Spinal cord (tissue), 10 donors: ENCODE data around the gene TSPYL1. TPM values are rescaled to one million over a fixed set of nuclear protein-coding genes. Genes with fewer than 3 reads are reported as not detected.
"Not testable (repeated sequence)": the region's sequence is repeated elsewhere in the genome, so short reads cannot be mapped to it uniquely, and the experiment has no call there.

Experiments
- DNase-seq, 6 donors: peaks; one replicate each; pipeline versions ENCODE4 v3.0.0 to v3.0.0-alpha.2; 2013 to 2015; ENCODE audit warnings: low spot score in 6 of 6, low read depth in 4 of 6
- H3K27ac ChIP-seq: one replicate; pipeline ENCODE4 v1.5.1; 2013; ENCODE audit warnings: low read depth, low read length, control low read depth
- H3K27me3 ChIP-seq: one replicate; pipeline ENCODE4 v1.6.1; 2013; ENCODE audit warnings: low read length; ENCODE audit not compliant: control insufficient read depth, insufficient read depth
- H3K36me3 ChIP-seq: one replicate; pipeline ENCODE4 v1.6.1; 2013; ENCODE audit warnings: low read length; ENCODE audit not compliant: control insufficient read depth, insufficient read depth
- H3K4me1 ChIP-seq: one replicate; pipeline ENCODE4 v1.6.1; 2013; ENCODE audit warnings: low read length; ENCODE audit not compliant: control insufficient read depth, insufficient read depth
- H3K4me3 ChIP-seq: one replicate; pipeline ENCODE4 v1.5.1; 2013; ENCODE audit warnings: low read depth, low read length, control low read depth
- H3K9me3 ChIP-seq: one replicate; pipeline ENCODE4 v1.6.1; 2013; ENCODE audit warnings: low read length; ENCODE audit not compliant: control insufficient read depth, insufficient read depth
- WGBS: methylation state at CpG from one replicate; pipeline ENCODE4 v1.1.5; 2013; ENCODE audit warnings: missing lambda C conversion rate; ENCODE audit not compliant: insufficient coverage; 5-methylcytosine and 5-hydroxymethylcytosine counted together
- long read RNA-seq, 4 donors: transcript quantifications; one replicate each; lab custom pipeline, GENCODE V29; 2026
- polyA plus RNA-seq, 2 donors: library from polyadenylated mRNA; unstranded; fragments of 120-200 nt; gene quantifications; one replicate each; pipeline ENCODE4 v1.2.1, GENCODE V29; 2013; ENCODE audit not compliant: insufficient read length in 2 of 2
- total RNA-seq, 2 donors: library from RNA; depleted of rRNA in 1 of 2; stranded (reverse); fragments of 120-200 nt in 1 of 2; fragments of >200 nt in 1 of 2; gene quantifications; one replicate each; pipeline versions ENCODE4 v1.2.3 to v1.2.4, GENCODE V29; 2013 to 2014
- donor health status: healthy.

The TSPYL1 gene
- 100 to 1,000 TPM in 1 of 2 donors, 10 to 100 TPM in 1; 80.5 to 122 TPM for total RNA-seq
- polyA plus RNA-seq = 100 to 1,000 TPM; 124 to 131 TPM
- long read RNA-seq, donor 1, transcript TSPYL1-201 (1 exons, 3,326 nt) = major isoform, 166 of 166 reads
- long read RNA-seq, donor 1, partial matches to known transcripts = 0 of 166 reads
- long read RNA-seq, donor 1, other reads (novel, unspliced or antisense) = 0 of 166 reads
- long read RNA-seq, donor 2, transcript TSPYL1-201 (1 exons, 3,326 nt) = major isoform, 26 of 26 reads
- long read RNA-seq, donor 2, partial matches to known transcripts = 0 of 26 reads
- long read RNA-seq, donor 2, other reads (novel, unspliced or antisense) = 0 of 26 reads
- long read RNA-seq, donor 3, transcript TSPYL1-201 (1 exons, 3,326 nt) = major isoform, 41 of 41 reads
- long read RNA-seq, donor 3, partial matches to known transcripts = 0 of 41 reads
- long read RNA-seq, donor 3, other reads (novel, unspliced or antisense) = 0 of 41 reads
- long read RNA-seq, donor 4, transcript TSPYL1-201 (1 exons, 3,326 nt) = major isoform, 97 of 97 reads
- long read RNA-seq, donor 4, partial matches to known transcripts = 0 of 97 reads
- long read RNA-seq, donor 4, other reads (novel, unspliced or antisense) = 0 of 97 reads

GRCh38 chr6:116279232-116280160, at the start of gene TSPYL1:
TSPYL1 (minus strand) TSS chr6:116279930; CDS start chr6:116279830, 100 bp downstream.
- H3K27me3 ChIP-seq = no peaks in the 10 kb centered on the region
- no peaks in the 10 kb centered on the region for H3K9me3 ChIP-seq
- H3K4me1 ChIP-seq = peaks cover 23% of the 10 kb centered on the region
- peaks cover 10% of the 10 kb centered on the region for H3K36me3 ChIP-seq
- peak within 1 kb of the TSS; percentile 99 for H3K27ac ChIP-seq
- H3K4me3 ChIP-seq = peak within 1 kb of the TSS; percentile 99
- under 1% methylated on average over 68 of the region's 71 CpGs for WGBS
- DNase-seq = peak; percentile 90 to 99 (median 98)

- Histone ChIP-seq H3K27ac (peak overlapping the region; percentile 76), H3K4me1 (peaks cover 2% of the 10 kb centered on the region), H3K27me3 (no peaks in the 10 kb centered on the region), H3K9me3 (peaks cover 1% of the 10 kb centered on the region), H3K4me3 (no peak overlapping the region), H3K36me3 (no peaks in the 10 kb centered on the region)
- DNase-seq = no peak
Observed at GRCh38 chr6:116329156-116329555, 49.4 kb upstream of the TSPYL1 start.

- no peaks in the 10 kb centered on the region for H3K27me3 ChIP-seq
- H3K4me3 ChIP-seq = no peak overlapping the region
- H3K9me3 ChIP-seq = peaks cover 1% of the 10 kb centered on the region
- no peak for DNase-seq
- H3K4me1 ChIP-seq = peaks cover 2% of the 10 kb centered on the region
- peak overlapping the region; percentile 76 for H3K27ac ChIP-seq
- WGBS = no CpG with 5 or more reads among the region's 1 CpG
- no peaks in the 10 kb centered on the region for H3K36me3 ChIP-seq
Observed at GRCh38 chr6:116328528-116328903, 48.8 kb upstream of the TSPYL1 start.

- WGBS = 40% methylated on average over 1 of the region's 6 CpGs
- H3K27me3 ChIP-seq = no peaks in the 10 kb centered on the region
- H3K36me3 ChIP-seq = no peaks in the 10 kb centered on the region
- H3K9me3 ChIP-seq = no peaks in the 10 kb centered on the region
- H3K27ac ChIP-seq = peak overlapping the region; percentile 76
- peak in 1 of 6 donors; percentile 67 for DNase-seq
- no peak overlapping the region for H3K4me3 ChIP-seq
- H3K4me1 ChIP-seq = peaks cover 2% of the 10 kb centered on the region
Observed at GRCh38 chr6:116327803-116328527, 48.2 kb upstream of the TSPYL1 start.

- Histone ChIP-seq H3K4me1 (peaks cover 2% of the 10 kb centered on the region), H3K27ac (peak overlapping the region; percentile 76), H3K9me3 (no peaks in the 10 kb centered on the region), H3K27me3 (no peaks in the 10 kb centered on the region), H3K36me3 (no peaks in the 10 kb centered on the region), H3K4me3 (no peak overlapping the region)
- peak in 2 of 6 donors; percentile 16 to 23 for DNase-seq
- no CpG with 5 or more reads among the region's 4 CpGs for WGBS
Observed at GRCh38 chr6:116326996-116327395, 47.3 kb upstream of the TSPYL1 start.

- WGBS = 27% methylated on average over 3 of the region's 7 CpGs
- H3K4me3 ChIP-seq = no peak overlapping the region
- H3K9me3 ChIP-seq = no peaks in the 10 kb centered on the region
- H3K27me3 ChIP-seq = no peaks in the 10 kb centered on the region
- peak overlapping the region; percentile 76 for H3K27ac ChIP-seq
- no peaks in the 10 kb centered on the region for H3K36me3 ChIP-seq
- DNase-seq = no peak
- peaks cover 2% of the 10 kb centered on the region for H3K4me1 ChIP-seq
Observed at GRCh38 chr6:116326181-116326671, 46.5 kb upstream of the TSPYL1 start.

GRCh38 chr6:116325634-116326132, 46.0 kb upstream of the TSPYL1 start:
- not testable (repeated sequence) for H3K4me3 ChIP-seq, H3K9me3 ChIP-seq, H3K36me3 ChIP-seq, DNase-seq, H3K4me1 ChIP-seq, H3K27me3 ChIP-seq, H3K27ac ChIP-seq
- 80% methylated on average over 1 of the region's 11 CpGs for WGBS

- Histone ChIP-seq H3K27me3 (no peaks in the 10 kb centered on the region), H3K36me3 (no peaks in the 10 kb centered on the region), H3K27ac (no peak overlapping the region), H3K9me3 (no peaks in the 10 kb centered on the region), H3K4me3 (no peak overlapping the region), H3K4me1 (peaks cover 2% of the 10 kb centered on the region)
- no peak for DNase-seq
- 60% methylated on average over 1 of the region's 1 CpG for WGBS
Observed at GRCh38 chr6:116323863-116324262, 44.1 kb upstream of the TSPYL1 start.

- H3K4me3 ChIP-seq, H3K4me1 ChIP-seq: not testable (repeated sequence)
- 80% methylated on average over 1 of the region's 13 CpGs for WGBS
Observed at GRCh38 chr6:116321933-116322332, 42.2 kb upstream of the TSPYL1 start.

More at GRCh38 chr6:116321933-116322332, 42.2 kb upstream of the TSPYL1 start:
- not testable (repeated sequence) for H3K27me3 ChIP-seq, H3K9me3 ChIP-seq, DNase-seq, H3K36me3 ChIP-seq, H3K27ac ChIP-seq
